AG09319 (cell line): Measurements from ENCODE around the gene BPIFB6.

Experiments used
- DNase-seq: peaks from one replicate; pipeline ENCODE4 v3.0.0-alpha.2; 2010; ENCODE audit warnings: low read depth; ENCODE audit errors: extremely low read depth
- TF ChIP-seq, protein P1 (sequence below): IDR thresholded peaks from 2 replicates; pipeline ENCODE4 v1.5.1; 2011; ENCODE audit warnings: low read depth, mild to moderate bottlenecking, inconsistent platforms, low read length, moderate library complexity

Gene BPIFB6

GRCh38 chr20:33028875-33029274 lies 2.6 kb upstream of the BPIFB6 start:
- TF ChIP-seq, protein P1, sequence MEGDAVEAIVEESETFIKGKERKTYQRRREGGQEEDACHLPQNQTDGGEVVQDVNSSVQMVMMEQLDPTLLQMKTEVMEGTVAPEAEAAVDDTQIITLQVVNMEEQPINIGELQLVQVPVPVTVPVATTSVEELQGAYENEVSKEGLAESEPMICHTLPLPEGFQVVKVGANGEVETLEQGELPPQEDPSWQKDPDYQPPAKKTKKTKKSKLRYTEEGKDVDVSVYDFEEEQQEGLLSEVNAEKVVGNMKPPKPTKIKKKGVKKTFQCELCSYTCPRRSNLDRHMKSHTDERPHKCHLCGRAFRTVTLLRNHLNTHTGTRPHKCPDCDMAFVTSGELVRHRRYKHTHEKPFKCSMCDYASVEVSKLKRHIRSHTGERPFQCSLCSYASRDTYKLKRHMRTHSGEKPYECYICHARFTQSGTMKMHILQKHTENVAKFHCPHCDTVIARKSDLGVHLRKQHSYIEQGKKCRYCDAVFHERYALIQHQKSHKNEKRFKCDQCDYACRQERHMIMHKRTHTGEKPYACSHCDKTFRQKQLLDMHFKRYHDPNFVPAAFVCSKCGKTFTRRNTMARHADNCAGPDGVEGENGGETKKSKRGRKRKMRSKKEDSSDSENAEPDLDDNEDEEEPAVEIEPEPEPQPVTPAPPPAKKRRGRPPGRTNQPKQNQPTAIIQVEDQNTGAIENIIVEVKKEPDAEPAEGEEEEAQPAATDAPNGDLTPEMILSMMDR: no peak
- no peak for DNase-seq

GRCh38 chr20:33030076-33030475 lies 1.4 kb upstream of the BPIFB6 start:
- TF ChIP-seq, protein P1: no peak
- no peak for DNase-seq

DNA sequence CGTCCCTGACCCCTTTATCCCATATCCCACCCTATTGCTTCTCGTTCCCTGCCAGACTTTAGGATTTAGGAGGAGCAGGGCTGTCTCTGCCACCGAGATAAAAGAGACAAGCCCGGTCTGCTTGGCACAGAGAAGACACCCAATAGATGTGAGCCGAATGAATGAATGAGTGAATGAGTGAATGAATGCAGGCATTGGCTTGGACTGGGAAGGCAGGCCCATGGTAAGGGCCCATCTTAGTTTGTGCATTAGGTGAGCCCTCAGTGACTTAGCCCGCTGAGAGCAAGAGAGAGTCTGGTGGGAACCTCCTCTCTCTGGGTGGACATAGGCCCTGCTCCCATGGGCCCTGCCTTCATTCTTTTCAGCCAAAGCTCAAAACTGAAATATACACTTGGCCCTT lies 879 bp upstream of the BPIFB6 start:
- TF ChIP-seq, protein P1: no peak
- no peak for DNase-seq

GRCh38 chr20:33032555-33032954 lies 1.1 kb downstream of the BPIFB6 start:
- TF ChIP-seq, protein P1: no peak
- DNase-seq: no peak

- TF ChIP-seq, protein P1: no peak
- no peak for DNase-seq
Measured at GRCh38 chr20:33033381-33033780, 1.9 kb downstream of the BPIFB6 start.

GRCh38 chr20:33034115-33034514 lies 2.7 kb downstream of the BPIFB6 start:
- no peak for DNase-seq
- TF ChIP-seq, protein P1: no peak

DNA sequence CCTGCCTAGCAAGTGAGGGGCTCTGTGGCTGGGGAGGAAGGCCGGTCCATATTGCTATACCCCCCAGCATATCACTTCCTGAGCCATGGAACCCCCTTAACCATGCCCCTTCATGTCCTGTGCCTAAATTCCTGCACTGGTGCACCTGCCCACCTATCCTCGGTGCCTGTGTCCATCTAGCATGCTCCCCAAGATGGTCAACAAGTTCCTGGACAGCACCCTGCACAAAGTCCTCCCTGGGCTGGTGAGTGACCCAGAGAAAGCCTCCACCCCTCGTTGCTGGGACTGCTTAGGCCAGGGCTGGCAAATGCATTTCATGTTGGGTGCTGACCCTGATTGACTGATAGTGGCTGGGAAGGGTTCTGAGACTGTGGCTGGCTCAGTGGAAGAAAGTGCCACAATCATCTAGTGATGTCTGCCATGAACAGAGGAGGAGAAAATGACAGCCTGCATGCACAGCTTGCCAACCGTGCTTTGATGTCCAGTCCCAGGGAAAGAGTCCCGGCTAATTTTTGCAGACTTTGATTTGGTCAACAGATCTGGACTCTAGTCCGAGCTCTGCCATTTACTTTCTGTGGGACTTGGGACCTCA lies 3.5 kb downstream of the BPIFB6 start:
- no peak for DNase-seq
- TF ChIP-seq, protein P1: no peak
